HG03469 (cell line): ENCODE results near the gene HPCAL4.

Experiments used
- ATAC-seq: cut with Tn5 transposase; IDR thresholded peaks from one replicate; pipeline ENCODE4 v1.9.1; 2021; ENCODE audit warnings: mild to moderate bottlenecking, moderate library complexity, moderate number of reproducible peaks; ENCODE audit not compliant: unreplicated experiment

HPCAL4 gene

DNA sequence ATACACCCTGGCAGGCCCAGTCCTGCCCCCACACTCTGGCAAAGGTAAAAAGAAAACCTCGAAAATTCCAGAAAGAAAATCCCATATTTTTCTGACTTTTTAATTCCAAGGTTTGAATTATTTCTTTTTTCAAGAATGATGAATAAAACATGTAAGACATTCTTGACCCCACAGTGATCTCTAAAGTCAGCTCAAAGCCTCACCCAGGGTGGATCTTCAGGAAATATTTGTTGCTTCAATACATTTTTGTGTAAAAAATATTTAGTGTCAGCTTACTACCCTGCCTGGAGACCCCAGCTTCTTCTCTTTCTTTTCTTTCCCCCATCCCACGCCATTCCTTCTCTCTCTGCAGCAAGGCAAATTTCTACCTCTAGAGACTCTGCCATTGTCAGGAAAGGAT, 12.3 kb downstream of the HPCAL4 start:
- no peak for ATAC-seq

DNA sequence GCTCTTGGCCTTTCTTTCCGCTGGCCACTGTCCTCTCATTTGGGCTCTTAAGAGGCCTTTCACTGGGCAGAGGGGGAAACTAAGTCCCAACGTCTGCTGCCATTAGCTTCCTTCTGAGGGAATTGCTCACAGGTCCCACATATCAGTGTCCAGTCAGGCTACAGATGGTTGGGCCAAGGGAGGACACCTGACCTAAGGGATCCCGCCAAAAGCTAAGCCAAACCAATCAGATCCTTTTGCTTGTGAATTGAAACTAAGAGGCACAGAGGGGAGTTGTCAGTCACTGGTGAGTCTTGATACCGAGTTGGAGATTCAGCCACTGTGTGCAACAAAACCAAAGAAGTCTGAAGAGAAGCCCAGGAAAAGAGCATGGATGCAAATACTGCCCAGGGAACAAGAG, 13.6 kb downstream of the HPCAL4 start:
- no peak for ATAC-seq

DNA sequence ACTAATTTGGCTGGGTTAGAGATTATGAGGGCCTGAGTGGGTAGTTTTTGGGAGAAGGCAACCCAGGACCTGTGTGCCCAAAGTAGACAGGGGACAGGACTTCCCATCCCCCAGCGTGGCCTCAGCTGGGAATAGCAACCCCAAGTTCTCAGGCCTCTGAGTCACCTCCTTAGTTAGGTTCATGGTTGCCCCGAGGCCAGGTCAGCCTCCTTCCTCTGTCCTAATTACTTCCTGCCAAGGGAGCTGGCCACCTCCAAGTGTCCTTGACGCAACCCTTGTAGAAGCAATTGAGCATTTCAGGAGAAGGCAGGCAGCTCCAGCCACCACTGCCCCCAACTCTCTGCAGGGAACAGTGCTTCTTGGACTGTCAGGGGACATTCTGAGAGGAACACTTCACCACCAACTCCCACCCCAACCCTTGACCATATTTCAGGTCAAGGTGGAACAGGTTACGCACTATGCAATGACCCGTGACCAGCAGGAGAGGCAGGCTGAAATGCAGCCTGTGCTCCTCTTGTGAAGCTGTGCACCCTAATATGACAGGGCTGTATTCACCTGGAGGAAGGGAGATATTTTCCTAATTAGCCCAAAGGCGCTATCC, 14.2 kb downstream of the HPCAL4 start:
- no peak for ATAC-seq

DNA sequence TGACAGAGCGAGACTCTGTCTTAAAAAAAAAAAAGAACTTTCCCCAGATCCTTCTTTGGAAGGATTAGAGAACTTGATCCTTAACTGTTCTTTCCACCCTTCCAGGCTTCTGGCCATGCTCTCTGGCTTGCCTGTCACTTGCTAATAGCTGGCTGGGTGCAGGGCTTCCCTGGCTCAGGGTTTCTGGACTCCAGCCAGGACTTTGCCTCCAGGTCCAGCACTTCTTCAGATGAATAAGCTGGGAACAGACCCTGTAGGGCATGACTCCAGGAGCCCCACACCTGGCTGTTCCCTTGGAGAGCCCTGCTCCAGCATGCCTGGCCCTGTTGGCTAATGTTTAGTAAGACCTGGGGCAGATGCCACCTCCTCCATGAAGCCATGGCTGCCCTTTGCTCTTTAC, 16.0 kb downstream of the HPCAL4 start:
- ATAC-seq, result no peak

DNA sequence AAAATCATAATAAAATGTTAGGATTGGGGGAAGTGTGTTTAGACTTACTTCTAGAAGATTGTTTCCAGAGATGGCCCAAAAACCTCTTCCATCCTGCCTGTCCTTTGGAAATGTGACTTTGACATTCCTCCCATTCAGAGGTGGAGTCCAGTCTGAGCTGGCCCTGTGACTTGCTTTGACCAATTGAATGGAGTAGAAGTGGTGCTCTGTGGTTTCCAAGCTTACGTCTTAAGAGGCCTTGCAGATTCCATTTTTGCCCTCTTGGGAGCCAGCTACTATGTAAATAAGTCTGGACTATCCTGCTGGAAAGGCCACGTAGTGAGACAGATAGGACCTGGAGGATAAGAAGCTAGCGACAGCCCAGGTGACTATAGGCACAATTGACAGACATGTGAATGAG, 18.0 kb downstream of the HPCAL4 start:
- no peak for ATAC-seq

DNA sequence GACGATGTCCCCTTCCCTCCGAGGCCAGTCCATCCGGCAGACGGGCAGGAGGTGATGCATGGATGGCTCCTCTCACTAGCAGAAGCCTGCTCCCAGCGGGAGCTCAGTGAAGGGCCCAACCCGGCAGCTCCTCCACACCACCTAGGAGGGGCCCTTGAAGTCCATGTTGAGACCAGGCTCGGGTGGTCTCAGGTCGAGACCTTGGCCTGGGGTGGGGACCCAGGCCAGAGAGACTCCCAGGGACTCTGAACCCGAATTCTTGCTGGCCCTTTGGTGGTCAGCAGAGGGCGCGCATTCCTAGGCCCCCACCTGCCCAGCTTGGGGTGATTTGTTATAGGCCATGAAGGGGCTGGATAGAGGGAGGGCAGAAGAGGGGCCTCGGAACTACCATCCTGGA, 18.7 kb downstream of the HPCAL4 start:
- ATAC-seq, result no peak

DNA sequence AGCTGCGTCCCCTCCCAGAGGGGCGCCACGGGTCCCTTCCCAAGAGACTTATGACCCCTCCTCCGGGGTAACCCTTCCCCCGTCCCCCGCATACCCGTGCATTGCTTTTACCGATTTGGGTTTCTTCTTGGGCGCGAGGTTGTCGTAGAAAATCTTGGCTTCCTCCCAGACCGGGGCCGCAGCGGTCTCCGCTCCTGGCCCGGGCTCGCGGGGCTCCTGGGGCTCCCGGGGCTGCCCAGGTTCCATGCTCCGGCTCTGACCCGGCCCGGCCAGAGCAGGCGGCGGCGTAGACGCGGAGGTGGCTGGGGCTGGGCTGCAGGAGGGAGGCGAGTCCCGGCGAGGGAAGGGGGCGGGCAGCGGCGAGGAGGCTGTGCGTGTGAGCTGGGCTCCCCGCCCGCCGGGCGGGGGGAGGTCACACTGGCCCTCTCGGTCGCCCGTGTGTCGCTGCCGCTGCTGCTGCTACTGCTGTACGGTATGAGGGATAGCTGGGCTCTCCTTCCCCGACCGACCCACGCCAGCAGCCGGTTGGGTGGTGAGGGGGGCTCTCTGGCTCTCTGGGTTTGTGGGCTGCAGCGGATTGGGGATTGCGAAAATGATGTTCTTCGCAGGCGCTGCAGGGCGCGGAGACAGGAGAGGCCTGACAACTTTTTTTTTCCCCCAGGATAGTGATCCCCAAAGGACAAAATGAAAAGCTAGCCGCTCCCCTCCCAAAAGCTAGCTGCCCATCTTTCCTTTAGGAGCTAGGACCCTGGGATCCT, 19.3 kb downstream of the HPCAL4 start, which contains the start of gene NT5C1A:
TSS of gene NT5C1A (minus strand) at position 315 of the 758 bp plus-strand sequence. CDS start at position 246, 69 bp downstream.
- ATAC-seq, result no peak

DNA sequence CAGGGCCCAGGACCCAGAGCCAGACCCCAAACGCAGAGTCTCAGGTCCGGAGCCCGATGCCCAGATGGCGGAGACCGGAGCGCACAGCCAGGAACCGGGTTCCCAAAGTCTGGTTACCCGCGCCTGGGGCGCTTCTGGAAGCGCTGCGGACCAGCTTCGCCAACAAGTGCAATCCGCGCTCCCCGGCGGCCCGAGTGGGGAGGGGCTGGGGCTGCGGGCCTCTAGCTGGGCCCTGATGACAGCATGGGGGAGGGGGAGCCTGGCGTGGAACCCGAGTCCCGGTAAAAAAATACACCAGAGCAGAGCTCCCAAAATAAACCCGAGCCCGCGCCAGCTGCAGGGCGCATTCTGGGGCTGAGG, 19.8 kb downstream of the HPCAL4 start:
- ATAC-seq, result no peak

DNA sequence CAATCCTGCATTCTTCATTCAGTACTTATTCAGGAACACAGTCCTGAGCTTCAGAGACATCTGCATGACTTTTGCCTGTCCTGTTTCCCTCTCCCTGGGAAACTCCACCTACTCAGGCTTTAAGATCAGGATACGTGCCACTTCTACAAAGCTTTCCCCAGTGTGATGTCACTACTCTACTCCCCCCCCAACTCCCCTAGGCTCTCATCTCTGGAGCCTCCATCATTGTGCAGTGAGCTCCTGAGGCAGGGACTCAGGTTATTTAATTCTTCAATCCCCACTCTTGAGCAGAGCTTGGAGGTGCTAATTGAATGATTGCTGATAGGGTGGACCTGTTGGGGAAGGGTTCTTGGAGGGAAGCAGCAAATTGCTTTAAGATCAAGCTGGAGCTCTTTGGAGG, 20.5 kb downstream of the HPCAL4 start:
- no peak for ATAC-seq

DNA sequence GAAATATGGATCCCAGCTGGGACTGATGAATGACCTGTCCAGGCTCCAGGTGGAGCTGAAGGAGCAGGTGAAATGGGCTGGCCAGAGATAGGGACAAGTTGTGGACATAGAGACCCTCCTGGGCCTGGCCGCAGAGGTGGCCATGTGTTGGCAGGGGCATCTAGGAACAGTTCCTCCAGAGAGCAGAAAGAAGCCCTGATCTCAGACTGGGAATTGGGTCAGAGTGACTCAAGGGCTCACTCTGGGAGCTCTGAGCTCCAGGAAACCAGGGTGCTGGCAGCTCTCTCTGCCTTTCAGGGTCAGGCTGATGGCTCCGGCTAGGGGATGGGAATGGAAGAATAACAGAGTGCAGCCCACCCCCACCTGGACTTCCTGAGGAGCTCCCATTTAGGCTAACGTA, 22.3 kb downstream of the HPCAL4 start:
- no peak for ATAC-seq

DNA sequence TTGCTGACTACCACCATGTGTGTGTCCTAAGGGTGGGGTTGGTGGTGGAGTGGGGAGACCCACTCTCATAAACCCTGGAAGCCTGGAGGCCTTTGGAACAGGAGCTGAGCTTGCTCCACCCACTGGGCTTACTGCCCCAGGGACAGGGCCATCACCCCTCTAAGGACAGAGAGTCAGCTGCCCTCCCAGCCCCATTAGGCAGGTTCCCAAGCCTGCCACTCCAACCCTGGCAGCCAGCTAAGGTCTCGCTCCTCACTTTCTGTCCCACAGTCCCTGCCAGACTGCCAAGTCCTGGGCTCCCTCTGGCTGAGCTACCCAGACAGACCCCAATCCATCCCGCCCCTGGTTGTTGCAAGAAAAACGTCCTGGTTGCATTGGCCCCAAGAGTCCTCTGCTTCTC, 23.1 kb downstream of the HPCAL4 start:
- ATAC-seq, result no peak

DNA sequence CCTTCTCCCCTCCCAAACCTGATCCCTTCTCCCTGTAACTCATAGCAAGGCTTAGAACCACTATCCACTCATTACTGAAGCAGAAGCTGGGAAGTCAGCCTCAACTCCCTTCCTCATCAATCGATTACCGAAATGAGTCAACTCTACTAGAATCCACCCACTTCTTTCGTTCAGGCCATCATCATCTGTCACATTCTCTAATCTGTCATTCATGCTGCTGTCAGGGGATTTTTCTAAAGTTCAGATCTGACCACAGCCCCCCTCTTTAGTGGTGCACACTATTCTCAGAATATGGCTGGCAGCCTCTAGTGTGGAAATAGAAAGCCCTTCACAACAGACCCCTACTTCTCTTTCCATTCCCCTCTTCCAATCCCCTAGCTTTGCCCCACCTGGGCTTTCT, 24.5 kb downstream of the HPCAL4 start:
- ATAC-seq, result peak; percentile 65

DNA sequence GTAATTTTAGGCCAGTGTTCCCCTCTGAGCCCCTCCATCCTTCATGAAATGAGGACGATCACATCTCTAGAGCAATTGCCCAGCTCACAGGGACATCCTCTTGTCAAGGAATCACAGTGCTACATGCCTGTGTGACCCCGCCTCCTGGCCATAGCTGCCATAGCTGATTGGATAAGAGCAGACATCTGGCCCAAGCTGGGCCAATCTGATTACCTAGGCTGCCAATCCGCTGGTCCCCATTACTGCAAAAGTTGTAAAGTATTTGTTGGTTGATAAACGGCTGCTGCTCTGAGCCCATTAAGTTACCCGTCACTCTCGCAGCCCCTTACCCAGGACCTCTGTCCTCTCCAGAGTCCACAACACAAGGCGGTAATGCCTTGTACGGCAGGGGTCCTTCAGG, 27.7 kb downstream of the HPCAL4 start:
- ATAC-seq, result no peak

DNA sequence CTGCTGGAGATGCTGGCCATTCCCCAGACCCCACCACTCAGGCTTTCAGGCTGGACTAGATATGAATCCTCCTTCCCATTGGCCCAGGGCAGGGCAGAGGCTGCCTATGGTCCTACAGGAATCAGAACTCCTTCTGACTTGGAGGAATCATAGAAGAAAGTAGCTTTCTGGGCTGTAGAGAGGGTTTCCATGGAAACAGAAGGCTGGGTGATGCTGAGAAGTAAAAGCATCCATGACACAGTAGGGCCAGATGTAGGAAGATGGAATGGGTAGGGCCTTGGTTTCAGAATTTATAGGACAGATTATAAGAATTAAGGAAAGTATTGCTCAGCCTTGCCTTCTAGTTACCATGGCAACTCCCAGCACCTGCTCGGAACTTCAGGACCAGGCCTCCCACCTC, 28.4 kb downstream of the HPCAL4 start:
- ATAC-seq, result no peak

DNA sequence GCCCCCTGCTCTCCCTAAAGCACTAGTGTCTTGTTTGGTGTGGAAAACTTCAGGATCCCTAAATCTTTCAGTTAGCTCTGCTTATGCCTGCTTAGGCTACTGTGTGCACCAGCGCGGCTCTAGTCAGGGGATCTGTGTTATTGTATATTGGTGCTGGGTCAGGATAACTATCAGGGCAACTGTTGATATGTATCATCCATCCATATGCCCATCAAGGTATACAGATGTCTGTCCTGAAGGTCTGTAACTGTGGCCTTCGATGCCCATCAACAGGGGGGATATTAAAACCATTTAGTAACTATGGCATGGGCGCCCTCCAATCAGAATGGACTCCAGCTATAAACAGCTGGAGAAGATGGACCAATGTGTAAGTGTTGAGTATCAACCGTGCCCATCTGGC, 31.7 kb downstream of the HPCAL4 start:
- ATAC-seq, result no peak

DNA sequence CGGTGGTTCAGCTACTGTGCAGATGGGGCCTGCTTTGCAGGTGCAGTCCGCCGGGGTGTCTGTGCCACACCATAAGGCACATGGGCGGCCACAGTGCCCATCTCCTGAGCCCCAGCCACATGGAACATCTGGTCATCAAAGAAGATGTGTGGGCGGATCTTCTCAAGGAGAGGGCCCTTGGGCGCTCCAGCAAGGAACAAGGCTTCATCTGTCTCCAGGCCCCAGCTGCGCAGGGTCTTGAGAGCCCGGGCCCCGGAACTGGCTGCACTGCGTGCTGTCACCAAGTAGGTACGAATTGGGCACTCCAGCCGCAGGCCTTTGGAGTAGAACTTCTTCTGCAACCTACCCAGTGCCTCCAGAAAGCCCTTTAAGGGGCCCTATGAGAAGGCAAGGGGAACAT, 32.1 kb downstream of the HPCAL4 start:
- no peak for ATAC-seq

DNA sequence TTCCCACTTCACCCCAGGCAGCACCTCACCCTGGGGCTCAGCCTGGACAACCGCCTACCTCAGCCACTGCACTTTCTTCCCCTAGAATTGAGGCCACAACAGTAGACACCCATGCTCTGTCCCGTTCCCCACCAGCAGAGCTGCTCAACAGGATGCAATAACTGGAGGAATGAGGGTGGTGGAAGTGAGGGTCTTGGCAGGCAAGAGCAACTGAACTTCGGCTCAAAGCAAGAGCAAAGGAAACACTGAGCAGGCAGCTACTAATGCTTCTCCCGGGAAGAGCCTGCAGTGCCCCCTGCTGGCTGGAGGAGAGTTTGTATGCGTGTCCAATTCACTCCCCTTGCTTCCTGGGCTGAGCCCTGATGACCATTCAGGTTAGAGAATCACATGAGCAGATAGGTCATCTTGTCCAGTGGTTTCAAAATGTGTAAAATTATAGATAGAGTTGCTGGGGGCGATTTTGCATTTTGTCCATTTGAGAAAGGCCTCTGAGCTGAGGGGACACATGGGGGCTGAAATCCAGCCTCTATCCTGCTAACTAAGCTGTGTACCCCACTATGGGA, 33.2 kb downstream of the HPCAL4 start:
- ATAC-seq, result no peak

DNA sequence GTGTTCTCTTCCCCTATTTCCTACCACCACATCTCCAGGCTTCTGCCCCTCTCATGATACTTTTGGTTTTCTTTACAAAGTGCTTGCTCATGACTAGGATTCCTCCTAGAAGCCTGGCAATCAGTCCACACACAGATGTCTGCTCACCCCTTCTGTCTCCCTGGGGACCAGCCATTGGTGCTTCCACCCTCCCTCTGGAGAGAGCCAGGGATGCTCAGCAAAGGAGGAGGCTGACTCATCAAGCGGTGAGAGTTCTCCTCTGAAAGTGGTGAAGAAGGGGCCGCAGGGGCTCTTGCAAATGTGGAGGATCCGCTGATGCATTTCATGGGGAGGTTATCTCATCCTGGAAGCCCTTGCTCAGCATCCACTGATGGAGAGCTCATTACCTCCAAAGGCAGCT, 33.8 kb downstream of the HPCAL4 start:
- no peak for ATAC-seq

DNA sequence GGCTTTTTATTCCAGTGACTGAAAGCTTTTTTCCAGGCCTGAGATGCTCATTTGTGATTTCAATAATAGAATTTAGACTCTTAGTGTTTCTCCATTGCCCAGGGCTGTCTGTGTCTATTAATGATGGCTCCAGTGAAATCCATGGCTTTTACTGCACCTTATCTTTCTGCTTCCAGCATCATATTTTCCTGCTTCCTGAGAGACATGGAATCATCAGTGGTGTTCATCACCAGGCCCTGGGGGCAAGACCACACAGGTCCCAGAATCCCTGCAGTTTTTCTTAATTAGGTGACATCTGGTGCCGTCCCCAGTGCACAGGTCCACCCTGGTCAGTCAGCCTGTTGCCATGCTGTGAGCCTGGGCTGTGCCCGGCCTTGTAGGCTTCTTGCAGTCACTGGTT, 34.8 kb downstream of the HPCAL4 start:
- no peak for ATAC-seq

DNA sequence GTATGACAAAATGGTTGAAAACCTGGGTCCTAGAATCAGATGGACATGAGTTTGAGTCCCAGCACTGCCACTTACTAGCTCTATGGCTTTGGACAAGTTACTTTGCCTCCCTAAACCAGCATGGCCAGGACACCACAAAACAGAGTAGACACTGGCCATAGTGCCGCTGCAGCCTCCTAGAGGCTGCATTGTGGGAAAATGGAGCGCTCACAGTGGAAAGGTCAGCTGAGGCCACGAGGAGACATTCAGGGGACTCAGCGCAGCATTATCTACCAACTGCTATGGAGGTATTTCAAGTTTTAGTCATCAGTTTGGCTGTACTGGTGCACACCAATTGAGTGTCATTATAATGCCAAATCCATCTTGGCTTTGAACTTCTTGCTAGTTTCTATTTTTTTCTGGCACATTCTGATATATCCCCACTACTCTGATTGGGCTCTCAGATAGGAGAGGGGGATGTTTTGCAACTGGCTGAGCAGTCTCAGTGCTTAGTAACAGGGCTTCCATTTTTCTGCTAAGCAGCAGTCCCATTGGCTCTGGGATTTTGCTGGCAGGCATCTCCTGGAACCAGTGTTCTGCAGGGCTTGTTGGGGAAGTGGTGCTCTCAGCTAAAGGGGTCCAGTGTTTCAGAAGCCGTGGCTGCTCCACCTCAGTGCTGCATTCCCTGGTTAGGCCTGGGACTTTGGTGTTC, 35.5 kb downstream of the HPCAL4 start:
- no peak for ATAC-seq

DNA sequence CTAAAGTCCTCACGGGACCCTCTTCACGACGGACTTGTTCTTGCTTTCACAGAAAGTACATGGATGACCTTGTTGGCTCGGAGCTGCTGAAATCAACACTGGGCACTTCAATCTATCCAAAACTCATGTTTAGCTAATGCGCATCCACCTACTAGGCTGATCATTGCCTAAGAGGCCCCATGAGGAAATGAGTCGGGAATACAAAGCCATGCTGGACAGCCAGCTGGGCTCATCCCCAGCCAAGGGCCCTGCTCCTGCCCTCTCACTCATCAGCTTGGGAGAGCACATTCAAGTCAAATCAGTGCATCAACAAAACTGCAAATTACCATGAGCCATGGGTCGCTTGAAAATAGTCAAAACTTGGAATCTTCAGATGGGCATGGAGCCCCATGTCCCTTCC, 36.9 kb downstream of the HPCAL4 start:
- no peak for ATAC-seq

DNA sequence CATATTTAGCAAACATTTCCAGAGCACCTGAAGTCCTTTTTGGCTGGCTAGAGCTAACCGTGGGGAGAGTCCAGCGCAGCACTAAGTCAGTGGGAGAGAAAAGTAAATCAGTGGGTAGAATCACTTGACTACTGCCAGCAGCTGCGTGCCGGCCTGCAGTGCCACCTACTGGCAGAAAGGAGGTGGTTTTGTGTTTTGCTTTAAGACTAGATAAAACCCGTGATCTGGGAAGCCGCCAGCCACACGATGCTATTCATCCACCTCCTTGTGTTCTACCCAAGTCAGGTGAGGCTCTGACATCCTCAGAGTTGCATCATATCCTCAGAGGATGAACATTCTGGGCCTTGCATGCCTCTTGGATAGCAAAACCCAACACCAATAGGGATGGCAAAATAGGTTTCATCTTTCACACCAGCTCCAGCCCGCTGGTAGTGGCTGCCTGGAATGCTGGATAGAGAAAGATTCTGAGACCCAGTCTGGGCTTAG, 37.6 kb downstream of the HPCAL4 start:
- no peak for ATAC-seq
